M059J (cell line): ENCODE measurements around the gene DNAAF8. TPM values are rescaled to one million over a fixed set of nuclear protein-coding genes. Genes with fewer than 3 reads are reported as not detected.
A peak's percentile ranks its signal among the peaks of the same experiment; 100 is the strongest.

ENCODE experiments used
- DNase-seq: peaks from one replicate; pipeline ENCODE4 v3.0.0-alpha.2; 2012; ENCODE audit warnings: low read depth
- total RNA-seq: library from RNA; depleted of rRNA; stranded (reverse); fragments of >200 nt; shearing (Covaris generic); gene quantifications from 2 replicates; pipeline ENCODE4 v1.2.3, GENCODE V29; 2014

DNAAF8 gene
- total RNA-seq, 1 experiment from 2014 or later, result 1.4 TPM

DNA sequence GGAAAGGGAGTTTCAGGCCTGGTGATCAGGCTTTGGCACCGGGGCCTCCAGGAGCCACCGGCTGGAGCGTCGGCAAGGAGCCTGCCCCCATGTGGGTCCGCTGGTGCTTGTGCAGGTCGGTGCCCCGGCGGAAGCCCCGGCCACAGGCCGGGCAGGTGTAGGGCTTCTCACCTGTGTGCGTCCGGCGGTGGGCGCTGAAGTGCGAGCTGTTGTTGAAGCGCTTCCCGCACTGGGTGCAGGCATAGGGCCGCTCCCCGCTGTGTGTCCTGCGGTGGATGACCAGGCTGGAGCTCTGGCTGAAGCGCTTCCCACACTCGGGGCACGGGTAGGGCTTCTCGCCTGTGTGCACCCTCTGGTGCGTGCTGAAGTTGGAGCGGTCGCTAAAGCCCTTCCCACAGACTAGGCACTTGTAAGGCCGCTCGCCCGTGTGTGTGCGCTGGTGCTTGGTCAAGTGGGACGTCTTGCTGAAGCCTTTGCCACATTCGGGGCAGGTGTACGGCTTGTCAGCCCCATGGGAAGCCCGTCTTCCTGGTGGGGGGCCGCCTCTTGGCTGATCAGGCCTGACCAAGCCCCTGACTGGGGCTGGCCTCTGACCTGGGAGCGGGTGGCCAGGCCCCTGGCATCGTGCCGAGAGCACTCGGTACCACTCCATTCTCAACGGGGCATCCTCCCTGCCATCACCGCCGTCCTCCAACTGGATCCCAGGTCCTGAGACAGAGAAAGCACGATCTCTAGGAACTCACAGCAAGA, 18.2 kb downstream of the DNAAF8 start:
- DNase-seq, result no peak

DNA sequence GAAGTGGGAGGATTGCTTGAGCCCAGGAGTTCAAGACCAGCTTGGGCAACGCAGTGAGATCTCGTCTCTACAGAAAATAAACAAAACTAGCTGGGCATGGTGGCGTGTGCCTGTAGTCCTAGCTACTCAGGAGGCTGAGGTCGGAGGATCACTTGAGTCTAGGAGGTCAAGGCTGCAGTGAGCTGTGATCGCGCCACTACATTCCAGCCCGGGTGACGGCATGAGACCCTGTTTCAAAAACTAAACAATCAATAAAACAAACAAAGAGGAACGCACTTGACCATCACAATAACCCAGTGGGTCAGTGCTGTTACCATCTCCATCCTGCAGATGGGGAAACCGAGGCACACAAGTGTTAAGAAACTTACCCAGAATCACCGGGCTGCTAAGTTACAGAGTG, 18.9 kb downstream of the DNAAF8 start:
- no peak for DNase-seq

DNA sequence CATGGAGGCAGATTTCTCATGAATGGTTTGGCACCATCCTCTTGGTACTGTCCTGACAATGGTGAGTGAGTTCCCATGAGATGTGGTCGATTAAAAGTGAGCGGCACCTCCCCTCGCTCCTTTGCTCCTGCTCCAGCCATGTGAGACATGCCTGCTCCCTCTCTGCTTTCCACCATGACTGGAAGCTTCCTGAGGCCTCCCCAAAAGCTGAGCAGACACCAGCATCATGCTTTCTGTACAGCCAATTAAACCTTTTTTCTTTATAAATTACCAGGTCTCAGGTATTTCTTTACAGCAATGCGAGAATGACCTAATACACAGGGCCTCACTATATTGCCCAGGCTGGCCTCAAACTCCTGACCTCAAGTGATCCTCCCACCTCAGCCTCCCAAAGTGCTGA, 20.5 kb downstream of the DNAAF8 start:
- DNase-seq, result no peak

DNA sequence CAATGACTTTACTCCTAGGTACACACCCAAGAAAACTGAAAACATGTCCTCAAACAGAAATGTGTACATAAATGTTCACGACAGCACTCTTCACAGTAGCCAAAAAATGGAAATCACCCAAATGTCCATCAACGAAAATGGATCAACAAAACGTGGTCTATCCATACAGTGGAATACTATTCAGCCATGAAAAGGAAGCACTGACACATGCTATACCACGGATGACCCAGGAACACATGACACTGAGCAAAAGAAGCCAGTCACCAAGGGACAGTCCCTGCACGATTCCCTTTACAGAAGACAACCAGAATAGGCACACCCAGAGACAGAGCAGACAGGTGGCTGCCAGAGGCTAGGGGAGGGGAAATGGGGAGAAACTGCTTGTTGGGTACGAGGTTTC, 21.4 kb downstream of the DNAAF8 start:
- DNase-seq, result no peak

DNA sequence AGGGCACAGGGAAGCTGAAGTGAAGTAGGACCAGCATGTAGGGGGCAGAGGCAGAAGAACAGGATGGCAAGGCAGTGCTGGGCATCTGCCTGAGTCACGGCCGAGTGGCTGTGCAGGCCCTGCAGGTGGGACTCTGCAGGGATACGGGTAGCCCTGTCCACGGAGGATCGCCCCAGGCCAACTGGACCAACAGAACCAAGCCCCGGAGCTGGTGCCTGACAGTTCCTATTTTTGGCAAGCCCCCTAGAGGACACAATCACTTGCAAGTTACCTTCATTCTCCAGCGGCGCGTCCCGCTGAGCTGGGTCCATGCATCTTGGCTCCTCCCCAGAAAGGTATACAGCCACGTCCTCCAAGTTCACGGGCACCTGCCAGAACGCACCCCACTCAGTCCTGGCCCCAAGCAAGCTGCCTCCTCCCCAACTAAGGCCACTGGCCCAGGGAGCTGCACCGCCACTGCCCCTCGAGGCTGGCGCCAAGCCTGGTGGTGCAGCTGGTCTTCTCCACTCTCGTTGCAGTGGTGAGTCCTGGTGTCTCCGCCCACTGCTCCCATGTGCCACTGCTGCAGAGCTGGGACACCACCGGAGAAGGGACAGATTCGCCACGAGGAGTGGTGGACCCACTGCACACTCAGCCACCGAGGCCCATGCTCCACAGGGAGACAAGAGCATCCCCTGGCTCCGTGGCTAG, 26.0 kb downstream of the DNAAF8 start:
- no peak for DNase-seq

DNA sequence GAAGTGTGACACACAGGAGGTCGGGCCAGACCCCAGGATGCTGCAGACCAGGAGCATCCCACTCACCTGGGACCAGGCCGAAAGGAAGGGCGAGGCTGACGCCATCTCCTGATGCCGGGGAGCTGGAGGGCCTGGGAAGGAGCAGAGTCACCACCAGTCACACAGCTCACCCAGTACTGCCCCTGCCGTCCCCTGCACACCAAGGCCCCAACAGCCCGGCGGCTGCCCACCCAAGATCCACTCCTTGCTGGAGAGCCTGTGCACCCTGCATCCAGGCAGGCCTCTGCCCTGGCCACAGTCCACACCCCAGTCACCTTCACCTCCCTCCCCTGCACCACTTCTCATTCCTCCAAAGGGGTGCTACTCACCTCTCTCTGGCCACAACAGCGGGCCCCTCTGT, 27.9 kb downstream of the DNAAF8 start:
- no peak for DNase-seq

DNA sequence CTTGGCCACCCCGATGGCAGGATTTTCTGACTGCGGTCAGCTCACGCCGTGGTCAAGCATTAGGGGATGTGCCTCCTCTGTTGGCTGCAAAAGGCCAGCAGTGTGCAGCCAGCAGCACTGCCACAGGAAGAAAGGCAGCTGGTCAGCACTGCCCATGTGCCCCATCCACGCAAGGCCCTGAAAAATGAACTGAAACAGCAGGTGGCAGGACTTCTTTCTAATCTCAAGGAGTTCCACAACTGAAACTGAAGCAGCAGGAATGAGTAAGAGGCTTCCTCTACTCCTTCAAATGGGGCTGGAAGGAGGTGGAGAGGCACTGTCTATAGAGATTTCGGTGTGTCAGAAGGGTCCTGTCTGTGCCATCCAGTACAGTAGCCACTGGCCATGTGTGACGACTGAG, 29.5 kb downstream of the DNAAF8 start:
- no peak for DNase-seq

DNA sequence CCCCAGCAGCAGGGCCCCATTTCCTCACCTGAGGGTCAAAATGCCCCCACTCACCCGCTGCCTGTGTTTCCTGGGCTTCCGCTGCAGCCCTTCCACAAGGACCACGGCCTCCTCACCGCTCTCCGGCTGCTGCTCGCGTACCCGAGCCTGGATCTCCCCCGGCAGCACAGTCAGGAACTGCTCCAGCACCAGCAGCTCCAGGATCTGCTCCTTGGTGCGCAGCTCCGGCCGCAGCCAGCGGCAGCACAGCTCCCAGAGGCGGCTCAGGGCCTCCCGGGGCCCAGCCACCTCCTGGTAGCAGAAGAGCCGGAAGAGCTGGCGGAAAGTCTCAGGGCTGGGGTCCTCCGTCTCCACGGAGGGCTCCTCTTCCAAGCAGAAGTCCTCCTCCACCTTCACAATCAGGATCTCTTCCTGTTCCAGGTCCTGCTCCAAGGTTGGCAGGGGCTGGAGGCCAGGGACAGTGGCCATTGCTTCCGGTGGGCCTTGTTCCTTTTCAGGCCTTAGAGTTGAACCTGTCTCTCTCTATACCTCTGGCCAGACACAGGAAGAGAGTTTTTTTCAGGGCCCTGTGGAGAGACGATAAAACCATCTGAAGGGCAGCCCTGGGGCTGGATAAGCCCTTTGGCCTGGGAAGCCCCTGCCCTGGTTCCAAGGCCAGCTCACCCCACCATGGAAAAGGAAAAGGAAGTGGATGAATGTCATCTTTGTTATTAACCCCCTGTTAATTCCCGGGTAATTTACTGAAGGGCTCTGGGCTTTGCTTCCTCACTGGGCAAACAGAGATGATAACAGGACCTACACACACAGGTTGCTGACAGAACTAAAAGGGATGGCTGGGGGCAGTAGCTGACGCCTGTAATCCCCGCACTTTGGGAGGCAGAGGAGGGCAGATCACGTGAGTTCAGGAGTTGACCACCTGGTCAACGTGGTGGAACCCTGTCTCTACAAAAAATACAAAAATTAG, 31.5 kb downstream of the DNAAF8 start:
- no peak for DNase-seq

DNA sequence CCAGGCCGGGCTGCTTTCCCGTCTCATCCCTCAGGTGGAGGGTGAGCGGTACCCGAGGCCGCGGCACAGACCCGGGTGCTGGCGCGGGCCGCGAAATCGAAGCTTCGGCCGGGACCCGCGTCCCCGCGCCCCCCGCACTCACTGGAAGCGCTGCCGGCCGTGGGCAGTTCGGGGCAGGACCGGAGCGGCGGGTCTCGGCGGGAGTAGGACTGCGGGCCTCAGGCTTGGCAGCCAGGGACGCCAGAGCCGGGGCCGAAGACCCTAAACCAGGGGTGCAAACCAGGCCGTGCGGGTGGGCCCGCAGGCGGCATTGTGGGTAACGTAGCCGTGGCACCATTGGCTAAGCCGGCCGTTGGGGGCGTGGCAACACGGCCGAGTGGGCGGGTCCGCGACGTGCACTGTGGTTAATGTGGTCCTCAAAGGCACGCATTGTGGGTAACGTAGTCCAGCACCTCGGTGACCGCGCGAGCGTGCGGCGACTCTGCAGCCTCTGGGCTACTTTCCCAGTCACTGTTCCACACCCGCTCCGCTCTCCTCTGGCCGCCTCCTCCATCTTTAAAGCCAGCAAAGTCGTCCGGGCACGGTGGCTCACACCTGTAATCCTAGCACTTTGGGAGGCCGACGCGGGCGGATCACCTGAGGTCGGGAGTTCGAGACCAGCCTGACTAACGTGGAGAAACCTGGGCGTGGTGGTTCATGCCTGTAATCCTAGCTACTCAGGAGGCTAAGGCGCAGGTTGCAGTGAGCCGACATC, 32.7 kb downstream of the DNAAF8 start, which contains the start of gene ZNF500:
TSS of gene ZNF500 (minus strand) at position 288 of the 754 bp plus-strand sequence. CDS start 1,184 bp downstream, outside the sequence.
- DNase-seq, result peak; percentile 95

DNA sequence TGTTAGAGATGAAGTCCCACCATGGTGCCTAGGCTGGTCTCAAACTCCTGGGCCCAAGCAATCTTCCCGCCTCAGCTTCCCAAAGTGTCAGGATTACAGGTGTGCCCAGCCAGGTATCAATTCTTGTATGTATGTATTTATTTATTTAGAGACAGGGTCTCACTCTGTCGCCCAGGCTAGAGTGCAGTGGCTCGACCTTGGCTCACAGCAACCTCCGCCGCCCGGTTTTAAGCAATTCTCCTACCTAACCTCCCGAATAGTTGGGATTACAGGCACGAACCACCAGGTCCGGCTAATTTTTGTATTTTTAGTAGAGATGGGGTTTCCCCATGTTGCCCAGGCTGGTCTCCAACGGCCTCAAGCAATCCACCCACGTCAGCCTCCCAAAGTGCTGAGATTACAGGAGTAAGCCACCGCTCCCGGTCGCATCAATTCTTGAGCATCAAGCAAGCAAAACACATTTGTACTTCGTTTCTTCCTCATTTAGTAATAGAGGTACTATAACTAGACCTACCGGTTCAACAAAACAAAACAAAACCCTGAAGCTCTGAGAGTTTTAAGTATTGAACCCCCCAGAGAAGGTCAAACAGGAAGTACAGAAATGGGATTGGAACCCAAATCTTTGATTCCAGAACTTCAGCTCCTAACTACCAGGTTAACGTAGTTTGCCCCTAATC, 33.7 kb downstream of the DNAAF8 start:
- peak; percentile 56 for DNase-seq

DNA sequence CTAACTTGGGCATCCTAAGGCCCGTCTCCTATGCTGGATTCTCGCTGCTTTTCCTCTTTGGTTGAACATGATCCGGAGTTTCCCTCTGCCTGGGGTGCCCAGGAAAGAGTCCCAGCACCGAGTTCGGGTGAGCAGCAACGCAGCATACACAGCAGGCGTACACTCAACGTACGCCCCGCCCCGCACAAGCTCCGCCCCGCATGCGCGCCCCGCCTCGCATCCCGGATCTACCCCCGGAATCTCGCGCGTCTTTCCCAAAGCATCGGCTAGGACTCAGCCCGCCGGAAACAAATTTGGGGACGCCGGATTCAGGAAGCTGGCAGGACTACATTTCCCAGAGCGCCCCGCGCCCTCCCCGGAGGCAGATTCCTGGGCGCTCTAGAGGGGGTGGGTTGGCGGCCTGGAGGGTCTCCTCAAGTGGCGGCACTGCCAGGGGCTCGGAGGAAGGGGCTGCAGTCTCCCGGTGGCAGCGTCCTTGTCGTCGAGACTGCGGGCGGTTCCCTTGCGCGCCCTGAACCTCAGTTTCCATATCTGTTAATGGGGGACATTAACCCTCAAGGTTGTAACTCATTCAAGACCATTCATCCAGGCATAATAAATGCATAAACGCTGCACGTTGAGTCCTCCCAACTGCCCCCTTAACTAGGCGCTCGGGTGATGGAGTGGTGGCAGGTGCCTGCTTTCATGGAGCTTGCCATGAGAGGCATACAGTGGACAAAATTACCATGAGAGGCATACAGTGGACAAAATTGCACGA, 34.4 kb downstream of the DNAAF8 start:
- DNase-seq, result peak; percentile 96

DNA sequence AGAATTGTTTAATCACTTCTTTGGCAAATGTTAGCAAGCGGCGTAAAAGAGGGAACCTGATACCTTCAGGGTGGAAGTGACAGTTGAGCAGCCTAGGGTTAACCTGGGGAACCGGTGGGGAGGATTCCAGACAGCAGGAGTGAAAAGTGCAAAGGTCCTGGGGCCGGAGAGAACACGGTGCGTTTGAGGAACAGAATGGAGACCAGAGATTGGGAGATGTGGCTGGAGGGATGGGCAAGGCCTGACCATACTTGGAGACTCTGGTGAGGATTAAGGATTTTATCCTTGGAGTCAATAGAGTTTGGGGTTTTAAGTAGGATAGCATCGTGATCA, 34.9 kb downstream of the DNAAF8 start:
- no peak for DNase-seq

DNA sequence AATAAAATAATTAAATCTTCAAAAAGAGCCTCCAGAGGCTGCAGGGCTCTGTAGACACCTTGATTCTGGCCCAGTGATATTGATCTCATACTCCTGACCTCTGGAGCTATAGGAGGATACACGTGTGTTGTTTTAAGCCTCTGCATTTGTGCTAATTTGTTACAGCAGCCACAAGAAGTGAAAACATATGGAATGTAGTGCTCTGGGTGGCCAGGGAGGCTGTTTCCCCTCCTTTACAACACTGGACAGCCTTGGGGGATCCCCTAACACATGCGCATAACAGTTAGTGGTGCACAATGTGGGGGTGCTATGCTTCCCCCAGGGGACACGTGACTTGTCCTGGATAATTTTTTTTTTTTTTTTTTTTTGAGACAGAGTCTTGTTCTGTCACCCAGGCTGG, 37.3 kb downstream of the DNAAF8 start:
- DNase-seq, result no peak

DNA sequence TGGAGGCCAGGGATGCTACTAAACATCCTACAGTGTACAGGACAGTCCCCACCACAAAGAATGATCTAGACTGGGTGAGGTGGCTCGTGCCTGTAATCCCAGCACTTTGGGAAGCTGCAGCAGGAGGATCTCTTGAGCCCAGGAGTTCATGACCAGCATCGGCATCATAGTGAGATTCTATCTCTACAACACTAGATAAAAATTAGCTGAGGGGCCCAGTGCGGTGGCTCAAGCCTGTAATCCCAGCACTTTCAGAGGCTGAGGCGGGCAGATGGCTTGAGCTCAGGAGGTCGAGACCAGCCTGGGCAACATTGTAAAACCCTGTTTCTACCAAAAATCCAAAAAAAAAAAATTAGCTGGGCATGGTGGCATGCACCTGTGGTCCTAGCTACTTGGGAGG, 38.0 kb downstream of the DNAAF8 start:
- no peak for DNase-seq

DNA sequence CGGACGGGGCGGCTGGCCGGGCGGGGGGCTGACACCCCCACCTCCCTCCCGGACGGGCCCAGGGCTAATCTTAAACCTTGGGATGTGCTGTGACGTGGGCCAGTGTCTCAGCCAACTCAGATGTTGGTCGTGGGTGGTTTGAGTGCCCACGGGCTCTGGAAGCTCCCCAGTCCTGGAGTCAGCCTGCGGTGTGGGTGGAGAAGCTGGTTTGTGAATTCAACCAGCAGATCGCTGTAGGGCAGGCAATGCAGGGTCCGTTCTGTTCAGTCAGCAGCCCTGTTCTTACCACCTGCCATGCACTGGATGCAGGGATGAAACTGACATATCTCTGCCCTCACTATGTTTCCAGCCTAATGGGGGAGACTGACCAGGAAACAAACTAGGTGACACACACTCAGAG, 40.7 kb downstream of the DNAAF8 start:
- no peak for DNase-seq

DNA sequence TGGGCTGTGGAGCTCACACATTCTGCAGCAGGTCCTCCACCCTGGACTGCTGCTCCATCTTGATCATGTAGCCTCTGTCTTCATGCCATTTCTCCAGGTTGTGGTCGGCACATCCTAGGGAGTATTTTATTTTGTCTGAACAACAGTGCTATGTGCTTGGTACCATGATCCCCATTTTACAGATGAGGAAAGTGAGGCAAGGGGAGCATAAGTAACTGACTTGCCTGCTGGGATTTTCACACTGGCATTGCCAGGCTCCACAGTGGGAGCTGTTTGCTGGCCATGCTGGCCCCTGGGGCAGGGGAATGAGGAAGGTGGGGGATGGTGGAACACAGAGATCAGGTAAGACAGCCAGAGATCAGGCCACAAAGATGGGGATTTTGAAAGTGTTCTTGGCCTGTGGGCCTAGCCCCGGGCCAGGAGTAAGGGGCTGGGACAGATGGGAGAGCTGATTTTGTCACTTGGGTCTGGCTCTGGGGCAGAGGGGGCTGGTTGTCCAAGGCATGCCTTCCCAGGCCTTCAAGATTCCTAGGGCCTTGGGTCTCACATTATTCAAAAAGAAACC, 41.9 kb downstream of the DNAAF8 start:
- no peak for DNase-seq

DNA sequence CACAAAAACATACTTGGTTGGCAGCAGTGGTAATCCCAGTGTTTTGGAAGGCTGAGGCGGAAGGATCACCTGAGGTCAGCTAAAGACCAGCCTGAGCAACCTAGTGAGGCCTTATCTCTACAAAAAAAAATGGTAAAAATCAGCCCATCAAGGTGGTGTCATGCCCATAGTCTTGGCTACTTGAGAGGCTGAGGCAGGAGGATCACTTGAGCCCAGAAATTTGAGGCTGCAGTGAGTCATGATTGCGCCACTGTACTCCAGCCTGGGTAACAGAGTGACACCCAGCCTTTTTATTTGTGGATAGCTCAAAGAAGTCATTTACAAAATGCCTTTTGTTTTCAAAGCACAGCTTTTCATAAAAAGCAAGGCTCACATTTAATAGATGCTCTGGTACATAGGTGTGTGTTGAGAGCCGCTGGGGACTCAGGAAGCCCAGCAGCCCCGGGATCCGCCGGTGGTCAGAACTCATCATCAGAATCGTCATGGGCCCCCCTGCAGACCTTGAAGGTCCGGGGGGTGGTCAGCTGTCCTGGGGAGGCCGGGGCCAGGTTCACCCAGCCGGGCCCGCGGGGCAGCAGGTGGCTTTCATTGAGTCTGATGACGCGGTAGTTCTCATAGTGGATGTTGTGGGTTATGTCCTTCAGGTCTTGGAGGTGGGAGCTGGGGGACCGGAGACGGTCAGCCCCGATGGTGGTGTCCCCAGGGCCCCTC, 43.2 kb downstream of the DNAAF8 start:
- no peak for DNase-seq

DNA sequence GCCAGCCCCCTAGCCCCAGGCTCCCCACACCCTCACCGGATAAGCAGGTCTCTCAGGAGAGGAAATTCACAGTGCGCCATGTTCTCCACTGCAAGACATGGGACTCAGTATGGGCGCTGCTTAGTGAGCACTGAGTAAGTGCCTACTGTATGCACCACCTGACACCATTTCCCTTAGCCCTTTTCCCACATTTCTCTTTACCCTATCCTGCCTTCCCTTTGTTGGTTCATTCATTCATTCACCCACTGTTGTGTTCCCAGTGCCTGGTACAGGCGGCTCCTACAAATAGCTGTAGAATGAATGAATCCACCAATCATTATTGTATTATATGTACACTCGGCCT, 43.7 kb downstream of the DNAAF8 start:
- DNase-seq, result no peak

DNA sequence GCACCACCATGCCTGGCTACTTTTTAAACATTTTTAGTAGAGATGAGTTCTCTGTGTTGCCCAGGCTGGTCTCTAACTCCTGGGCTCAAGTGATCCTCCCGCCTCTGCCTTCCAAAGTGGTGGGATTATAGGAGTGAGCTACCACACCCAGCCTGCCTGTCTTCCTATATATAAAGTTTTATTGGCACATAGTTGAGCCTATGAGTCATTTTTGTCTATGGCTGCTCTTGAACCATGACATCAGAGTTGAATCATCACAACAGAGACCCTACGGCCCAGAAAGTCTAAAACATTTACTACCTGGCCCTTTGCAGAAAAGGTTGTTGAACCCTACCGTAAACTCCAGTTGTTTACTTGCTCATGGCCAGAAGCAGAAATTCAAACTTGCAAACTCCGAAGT, 45.9 kb downstream of the DNAAF8 start:
- peak; percentile 33 for DNase-seq
